Peyer's patch (tissue), 4 donors: ENCODE results near the gene CLMN. TPM values are rescaled to one million over a fixed set of nuclear protein-coding genes. Genes with fewer than 3 reads are reported as not detected.

Source experiments
- small RNA-seq, 2 donors: library from RNA; depleted of rRNA; stranded (forward); fragments of <200 nt; gene quantifications; one replicate each; pipeline ENCODE3, GENCODE V24; 2016
- total RNA-seq, 4 donors: library from RNA; depleted of rRNA; stranded (reverse); fragments of >200 nt; gene quantifications; one replicate each; pipeline ENCODE4 v1.1.0, GENCODE V29; 2016

Gene CLMN
- total RNA-seq, 4 donors from 2014 or later = 18.7 to 38.8 (median 36.4) TPM

Small RNA genes lying within 50 kb of the gene (small RNA-seq; reads per million reads assigned to genes)
- gene MIR3173 = 0.06 to 0.29 reads per million in 2 donors

Other genes starting within 250 kb of the CLMN start
- gene DICER1, start 162.4 kb downstream of the CLMN start, total RNA-seq = 100 to 1,000 TPM in 1 of 4 donors, 10 to 100 TPM in 3; 64.3 to 125 (median 78.0) TPM
- gene SYNE3, start 196.7 kb upstream of the CLMN start, total RNA-seq = 10 to 100 TPM in 3 of 4 donors, 1 to 10 TPM in 1; 7.2 to 35.5 (median 13.1) TPM
- 10 to 100 TPM; 24.8 to 42.7 (median 29.5) TPM for gene GLRX5, start 215.1 kb upstream of the CLMN start, total RNA-seq